PC-9 (cell line): ENCODE measurements around the gene INCA1.

ENCODE experiments used
- EZH2 ChIP-seq: fragments of 200-600 bp; sonication (generic); IDR thresholded peaks from 2 replicates; pipeline ENCODE4 v1.8.0; 2017; ENCODE audit warnings: antibody characterized with exemption, low read depth
- TF ChIP-seq, protein P1 (sequence below): fragments of 200-600 bp; sonication (generic); conservative IDR thresholded peaks from 2 replicates; pipeline ENCODE4 v1.6.1; 2017; ENCODE audit warnings: mixed run types, antibody characterized with exemption, mild to moderate bottlenecking, moderate library complexity

DNA sequence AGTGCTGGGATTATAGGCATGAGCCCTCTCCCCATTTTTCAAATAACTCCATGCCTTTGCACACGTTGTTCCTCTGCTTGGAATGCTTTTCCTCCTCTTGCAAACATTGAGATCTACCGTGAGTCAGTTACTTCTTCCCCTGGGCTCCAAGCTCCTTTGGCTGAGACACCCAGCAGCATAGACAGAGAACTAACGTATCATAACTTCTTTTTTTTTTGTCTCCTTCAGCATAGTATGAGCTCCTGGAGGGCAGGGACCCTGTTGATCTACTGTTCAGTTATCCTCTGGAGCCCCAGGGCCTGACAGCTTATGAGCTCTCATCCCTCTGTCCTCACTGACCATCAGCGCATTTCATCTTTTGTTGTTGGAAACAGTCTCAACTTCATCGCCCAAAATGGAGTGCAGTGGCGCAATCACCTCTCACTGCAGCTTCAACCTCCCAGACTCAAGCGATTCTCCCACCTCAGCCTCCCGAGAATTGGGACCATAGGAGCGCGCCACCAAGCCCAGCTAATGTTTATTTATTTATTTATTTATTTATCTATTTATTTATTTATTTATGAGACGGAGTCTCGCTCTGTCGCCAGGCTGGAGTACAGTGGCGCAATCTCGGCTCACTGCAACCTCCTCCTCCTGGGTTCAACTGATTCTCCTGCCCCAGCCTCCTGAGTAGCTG lies 31.9 kb downstream of the INCA1 start:
- TF ChIP-seq, protein P1, sequence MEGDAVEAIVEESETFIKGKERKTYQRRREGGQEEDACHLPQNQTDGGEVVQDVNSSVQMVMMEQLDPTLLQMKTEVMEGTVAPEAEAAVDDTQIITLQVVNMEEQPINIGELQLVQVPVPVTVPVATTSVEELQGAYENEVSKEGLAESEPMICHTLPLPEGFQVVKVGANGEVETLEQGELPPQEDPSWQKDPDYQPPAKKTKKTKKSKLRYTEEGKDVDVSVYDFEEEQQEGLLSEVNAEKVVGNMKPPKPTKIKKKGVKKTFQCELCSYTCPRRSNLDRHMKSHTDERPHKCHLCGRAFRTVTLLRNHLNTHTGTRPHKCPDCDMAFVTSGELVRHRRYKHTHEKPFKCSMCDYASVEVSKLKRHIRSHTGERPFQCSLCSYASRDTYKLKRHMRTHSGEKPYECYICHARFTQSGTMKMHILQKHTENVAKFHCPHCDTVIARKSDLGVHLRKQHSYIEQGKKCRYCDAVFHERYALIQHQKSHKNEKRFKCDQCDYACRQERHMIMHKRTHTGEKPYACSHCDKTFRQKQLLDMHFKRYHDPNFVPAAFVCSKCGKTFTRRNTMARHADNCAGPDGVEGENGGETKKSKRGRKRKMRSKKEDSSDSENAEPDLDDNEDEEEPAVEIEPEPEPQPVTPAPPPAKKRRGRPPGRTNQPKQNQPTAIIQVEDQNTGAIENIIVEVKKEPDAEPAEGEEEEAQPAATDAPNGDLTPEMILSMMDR, result no peak
- TF ChIP-seq EZH2, result no peak
